OCI-LY1 (cell line): ENCODE measurements around the gene CHMP3.

ENCODE experiments used
- H2AFZ ChIP-seq: fragments of 200-600 bp; sonication (generic), shearing (Covaris generic); 2 replicates; pipeline ENCODE4 v1.6.0; 2014; ENCODE audit warnings: antibody characterized with exemption, mild to moderate bottlenecking, low read length
- H3F3A ChIP-seq: fragments of 200-600 bp; sonication (generic), shearing (Covaris generic); 2 replicates; pipeline ENCODE4 v1.6.0; 2014; ENCODE audit warnings: mild to moderate bottlenecking, antibody characterized with exemption, low read length, moderate library complexity; ENCODE audit not compliant: insufficient read depth
- H3K27ac ChIP-seq: fragments of 200-600 bp; sonication (generic); 2 replicates; pipeline ENCODE4 v1.5.1; 2014; ENCODE audit warnings: low read length, mixed run types, mild to moderate bottlenecking, low read depth; ENCODE audit not compliant: poor library complexity, severe bottlenecking
- H3K27me3 ChIP-seq: fragments of 200-600 bp; sonication (generic); 2 replicates; pipeline ENCODE4 v1.6.0; 2014; ENCODE audit warnings: antibody characterized with exemption, mild to moderate bottlenecking, low read length, moderate library complexity; ENCODE audit not compliant: insufficient read depth
- H3K36me3 ChIP-seq: fragments of 200-600 bp; sonication (generic); 2 replicates; pipeline ENCODE4 v1.6.1; 2014; ENCODE audit warnings: mild to moderate bottlenecking, antibody characterized with exemption, low read length, moderate library complexity, mixed read lengths; ENCODE audit not compliant: insufficient read depth
- H3K4me1 ChIP-seq: fragments of 200-600 bp; sonication (generic); 2 replicates; pipeline ENCODE4 v1.5.1; 2014; ENCODE audit warnings: mild to moderate bottlenecking, low read length, moderate library complexity; ENCODE audit not compliant: insufficient read depth, severe bottlenecking
- H3K4me2 ChIP-seq: fragments of 200-600 bp; sonication (generic), shearing (Covaris generic); 2 replicates; pipeline ENCODE4 v1.6.1; 2014; ENCODE audit warnings: low read length
- H3K4me3 ChIP-seq: fragments of 200-600 bp; sonication (generic); 2 replicates; pipeline ENCODE4 v1.5.1; 2014; ENCODE audit warnings: low read length, low read depth, mild to moderate bottlenecking, mixed read lengths; ENCODE audit not compliant: poor library complexity, severe bottlenecking
- H3K79me2 ChIP-seq: fragments of 200-600 bp; shearing (Covaris generic); 2 replicates; pipeline ENCODE4 v1.6.1; 2016; ENCODE audit warnings: mixed run types, low read length, mixed read lengths; ENCODE audit not compliant: insufficient read depth
- H3K9ac ChIP-seq: fragments of 200-600 bp; sonication (generic), shearing (Covaris generic); 2 replicates; pipeline ENCODE4 v1.6.1; 2014; ENCODE audit warnings: mild to moderate bottlenecking, low read length, mixed read lengths
- H3K9me2 ChIP-seq: fragments of 200-600 bp; sonication (generic), shearing (Covaris generic); 2 replicates; pipeline ENCODE4 v1.6.1; 2014; ENCODE audit warnings: low read depth, mild to moderate bottlenecking, low read length, mixed read lengths
- H3K9me3 ChIP-seq: fragments of 200-600 bp; shearing (Covaris generic); 2 replicates; pipeline ENCODE4 v1.6.1; 2014; ENCODE audit warnings: low read length, mixed read lengths
- H4K20me1 ChIP-seq: fragments of 200-600 bp; sonication (generic), shearing (Covaris generic); 2 replicates; pipeline ENCODE4 v1.6.0; 2016; ENCODE audit warnings: mild to moderate bottlenecking, low read length; ENCODE audit not compliant: insufficient read depth
- CTCF ChIP-seq: fragments of 200-600 bp; sonication (generic), shearing (Covaris generic); IDR thresholded peaks from 2 replicates; pipeline ENCODE4 v1.5.1; 2017; ENCODE audit warnings: mild to moderate bottlenecking, antibody characterized with exemption, low read length, moderate library complexity, mixed read lengths
- EZH2 ChIP-seq: fragments of 200-600 bp; sonication (generic), shearing (Covaris generic); IDR thresholded peaks from 2 replicates; pipeline ENCODE4 v1.8.0; 2017; ENCODE audit warnings: borderline replicate concordance, mixed run types, mild to moderate bottlenecking, antibody characterized with exemption, low read length, moderate library complexity, mixed read lengths

Gene CHMP3

GRCh38 chr2:86521922-86522321 is 41.3 kb downstream of the CHMP3 start:
- H4K20me1 ChIP-seq: no peaks in the 10 kb centered on the region

GRCh38 chr2:86520153-86520552 is 43.1 kb downstream of the CHMP3 start:
- H3F3A ChIP-seq: no peaks in the 10 kb centered on the region
- H3K27me3 ChIP-seq: no peaks in the 10 kb centered on the region
- no peaks in the 10 kb centered on the region for H3K4me1 ChIP-seq
- peaks cover 8% of the 10 kb centered on the region; the same call in 1 of the 2 replicates for H3K36me3 ChIP-seq
- H2AFZ ChIP-seq: no peak overlapping the region
- no peak overlapping the region for H3K9ac ChIP-seq
- H3K4me3 ChIP-seq: no peak overlapping the region
- H3K9me3 ChIP-seq: no peaks in the 10 kb centered on the region
- TF ChIP-seq CTCF (no peak), EZH2 (no peak)
- H3K4me2 ChIP-seq: no peak overlapping the region
- no peaks in the 10 kb centered on the region for H3K9me2 ChIP-seq
- H4K20me1 ChIP-seq: no peaks in the 10 kb centered on the region
- H3K27ac ChIP-seq: no peak overlapping the region
- H3K79me2 ChIP-seq: no peaks in the 10 kb centered on the region

More at GRCh38 chr2:86521922-86522321, 41.3 kb downstream of the CHMP3 start:
- Histone ChIP-seq H3F3A (no peaks in the 10 kb centered on the region), H3K9me3 (no peaks in the 10 kb centered on the region), H3K79me2 (no peaks in the 10 kb centered on the region), H2AFZ (no peak overlapping the region), H3K27ac (no peak overlapping the region), H3K4me2 (no peak overlapping the region), H3K9me2 (no peaks in the 10 kb centered on the region), H3K4me3 (no peak overlapping the region), H3K9ac (no peak overlapping the region), H3K36me3 (peaks cover 8% of the 10 kb centered on the region; the same call in 1 of the 2 replicates), H3K4me1 (no peaks in the 10 kb centered on the region), H3K27me3 (no peaks in the 10 kb centered on the region)
- no peak for TF ChIP-seq CTCF
- no peak for TF ChIP-seq EZH2

DNA sequence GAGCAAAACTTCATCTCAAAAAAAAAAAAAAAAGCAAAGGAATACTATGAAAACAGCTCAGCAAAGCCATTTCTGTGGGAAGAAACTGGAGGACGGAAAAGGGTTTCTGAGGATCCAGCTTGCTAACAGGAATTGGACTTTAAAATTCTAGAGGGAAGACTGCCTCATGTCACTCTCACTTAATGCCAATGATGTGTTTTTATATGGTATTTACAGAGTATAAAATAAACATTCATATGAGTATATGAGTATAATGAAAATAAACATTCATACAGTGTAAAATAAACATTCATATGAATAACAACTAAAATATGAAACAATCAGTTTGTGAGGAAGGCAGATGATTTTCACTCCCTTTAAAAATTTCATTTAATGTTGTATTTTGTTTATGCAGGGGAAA is 43.9 kb downstream of the CHMP3 start:
- Histone ChIP-seq H3K9ac (no peak overlapping the region), H3K9me3 (no peaks in the 10 kb centered on the region), H3K9me2 (no peaks in the 10 kb centered on the region), H3F3A (no peaks in the 10 kb centered on the region), H4K20me1 (no peaks in the 10 kb centered on the region), H3K27me3 (no peaks in the 10 kb centered on the region), H3K4me1 (no peaks in the 10 kb centered on the region), H3K79me2 (no peaks in the 10 kb centered on the region), H3K4me3 (no peak overlapping the region), H3K36me3 (peaks cover 3% of the 10 kb centered on the region; the same call in 1 of the 2 replicates), H2AFZ (no peak overlapping the region), H3K4me2 (no peak overlapping the region), H3K27ac (no peak overlapping the region)
- TF ChIP-seq CTCF (no peak), EZH2 (no peak)
